ENCODE results near the gene TANGO6. TPM values are rescaled to one million over a fixed set of nuclear protein-coding genes. Genes with fewer than 3 reads are reported as not detected.
A peak's percentile ranks its signal among the peaks of the same experiment; 100 is the strongest.

The TANGO6 gene
- total RNA-seq, 6 experiments from 2014 or later, result 10.9 to 15.5 (median 14.2) TPM

DNA sequence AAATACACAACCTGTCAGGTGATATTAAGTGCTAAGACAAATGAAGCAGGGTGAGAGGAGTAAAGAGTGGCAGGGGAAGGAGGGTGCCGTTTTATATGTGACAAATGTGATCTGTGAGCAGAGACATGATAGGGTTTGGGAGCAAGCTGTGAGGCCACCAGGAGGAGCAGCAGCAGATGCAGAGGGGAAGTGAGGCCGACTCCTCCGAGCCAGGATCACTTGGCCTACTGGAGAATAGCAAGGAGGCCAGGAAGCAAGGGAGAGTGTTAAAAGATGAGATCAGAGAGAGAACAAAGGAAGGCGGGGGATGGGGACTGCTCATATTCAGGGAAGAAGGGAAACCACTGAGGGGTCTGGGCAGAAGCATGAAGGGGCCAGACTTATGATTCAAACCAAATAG lies 129.4 kb downstream of the TANGO6 start:
- H3K4me3 ChIP-seq, result no peak overlapping the region
- no peak overlapping the region for H3K27ac ChIP-seq
- no peaks in the 10 kb centered on the region for H3K27me3 ChIP-seq
- WGBS (ENCODE audit: insufficient coverage, low coverage, low lambda C conversion rate, missing lambda C conversion rate), result 64% methylated on average over 4 of the region's 4 CpGs
- H3K4me1 ChIP-seq, result no peaks in the 10 kb centered on the region
- DNase-seq (no peak), ATAC-seq (peak in 2 of 4 donors; percentile 48 to 50)
- intact Hi-C loops (cut with DNase I), result no loop called here
- TF ChIP-seq POLR2A (IDR thresholded peaks at IDR 0.05), result no peak
- no peak for TF ChIP-seq CTCF (IDR thresholded peaks at IDR 0.05)
- no peaks in the 10 kb centered on the region for H3K9me3 ChIP-seq
- H3K36me3 ChIP-seq, result peaks cover 0 to 26% (median 6%) of the 10 kb centered on the region in 4 donors

DNA sequence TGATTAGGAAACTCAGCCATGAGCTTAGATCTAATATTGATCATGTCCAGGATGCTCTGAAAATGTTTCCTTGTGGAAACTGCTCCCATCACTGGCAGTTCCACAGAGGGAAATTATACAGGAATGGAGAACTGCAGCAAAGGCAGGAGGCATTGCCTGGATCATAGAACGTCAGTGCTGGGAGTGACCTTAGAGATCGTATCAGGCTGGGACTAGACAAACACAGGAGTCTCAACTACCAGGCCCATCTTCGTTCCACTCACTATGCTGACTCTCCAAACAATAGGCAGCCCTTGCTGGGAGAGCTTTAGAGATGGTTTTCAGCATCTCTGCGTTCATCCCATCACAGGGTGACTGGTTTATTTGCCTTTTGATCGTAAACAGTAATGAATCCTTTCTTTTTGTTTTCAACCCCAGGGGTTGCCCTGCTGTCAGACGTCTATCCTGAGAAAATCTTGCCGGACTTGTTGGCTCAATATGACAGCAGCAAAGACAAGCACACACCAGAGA lies 130.3 kb downstream of the TANGO6 start:
- no peak for DNase-seq
- Histone ChIP-seq H3K27ac (no peak overlapping the region), H3K4me1 (no peaks in the 10 kb centered on the region), H3K36me3 (peaks cover 0 to 26% (median 6%) of the 10 kb centered on the region in 4 donors), H3K27me3 (no peaks in the 10 kb centered on the region), H3K9me3 (no peaks in the 10 kb centered on the region), H3K4me3 (no peak overlapping the region)
- 85% methylated on average over 4 of the region's 7 CpGs for WGBS (ENCODE audit: insufficient coverage, low coverage, low lambda C conversion rate, missing lambda C conversion rate)
- intact Hi-C loops (cut with DNase I), result no loop called here
- ATAC-seq, result no peak
- TF ChIP-seq POLR2A (IDR thresholded peaks at IDR 0.05) (no peak), CTCF (IDR thresholded peaks at IDR 0.05) (no peak)

- Histone ChIP-seq H3K9me3 (no peaks in the 10 kb centered on the region), H3K27ac (no peak overlapping the region), H3K27me3 (no peaks in the 10 kb centered on the region), H3K4me3 (no peak overlapping the region), H3K36me3 (peaks cover 0 to 26% (median 6%) of the 10 kb centered on the region in 4 donors), H3K4me1 (no peaks in the 10 kb centered on the region)
- 83% methylated on average over 1 of the region's 2 CpGs for WGBS (ENCODE audit: insufficient coverage, low coverage, low lambda C conversion rate, missing lambda C conversion rate)
- intact Hi-C loops (cut with DNase I), result no loop called here
- TF ChIP-seq CTCF (IDR thresholded peaks at IDR 0.05) (no peak), POLR2A (IDR thresholded peaks at IDR 0.05) (no peak)
- ATAC-seq (peak in 2 of 4 donors; percentile 54 to 55), DNase-seq (no peak)
Measured at GRCh38 chr16:68978303-68978954, 135.1 kb downstream of the TANGO6 start.

GRCh38 chr16:68980695-68981315 lies 137.5 kb downstream of the TANGO6 start:
- Histone ChIP-seq H3K27me3 (no peaks in the 10 kb centered on the region), H3K36me3 (peaks cover 0 to 4% (median 0%) of the 10 kb centered on the region in 4 donors), H3K9me3 (no peaks in the 10 kb centered on the region), H3K4me3 (no peak overlapping the region), H3K4me1 (no peaks in the 10 kb centered on the region), H3K27ac (no peak overlapping the region)
- 98% methylated on average over 6 of the region's 15 CpGs for WGBS (ENCODE audit: insufficient coverage, low coverage, low lambda C conversion rate, missing lambda C conversion rate)
- TF ChIP-seq POLR2A (IDR thresholded peaks at IDR 0.05), result no peak
- TF ChIP-seq CTCF (IDR thresholded peaks at IDR 0.05), result no peak
- ATAC-seq (no peak), DNase-seq (no peak)
- intact Hi-C loops (cut with DNase I), result no loop called here
